ENCODE results near the gene ARHGAP9.
"Not testable (repeated sequence)": the region's sequence is repeated elsewhere in the genome, so short reads cannot be mapped to it uniquely, and the experiment has no call there.

- not testable (repeated sequence) for TF ChIP-seq CTCF (IDR thresholded peaks at IDR 0.05 in 8 of 11, conservative IDR thresholded peaks at IDR 0.05 in 3 of 11); POLR2A (IDR thresholded peaks at IDR 0.05)
These were observed 34.0 kb upstream of the ARHGAP9 start for GRCh38 chr12:57513677-57514076.
